Pancreas (tissue), 10 donors: ENCODE measurements around the gene PHACTR2. TPM values are rescaled to one million over a fixed set of nuclear protein-coding genes. Genes with fewer than 3 reads are reported as not detected.
"Not testable (repeated sequence)": the region's sequence is repeated elsewhere in the genome, so short reads cannot be mapped to it uniquely, and the experiment has no call there.

ENCODE experiments used
- ATAC-seq, 4 donors: fragments of 200-7000 bp; cut with Tn5 transposase; one replicate each; pipeline versions ENCODE4 v1.8.0 to v1.9.1; 2020; ENCODE audit warnings: mild to moderate bottlenecking in 4 of 4, moderate library complexity in 4 of 4
- DNase-seq, 6 donors: peaks; one replicate each; pipeline ENCODE4 v3.0.0-alpha.2; 2020
- FAIRE-seq: peaks from 2 replicates; lab custom pipeline; 2012; peaks lifted over from hg19 to GRCh38; lab: Jason Lieb, UNC
- H3K27ac ChIP-seq, 4 donors: fragments of 200-600 bp; sonication (generic); 1 replicate in 3 of 4; 2 replicates in 1 of 4; pipeline versions ENCODE4 v1.5.0 to v1.8.0; 2020
- H3K27me3 ChIP-seq, 4 donors: fragments of 200-600 bp; one replicate each; pipeline ENCODE4 v1.8.0; 2021
- H3K36me3 ChIP-seq, 3 donors: fragments of 200-600 bp; sonication (generic) in 1 of 3; one replicate each; pipeline versions ENCODE4 v1.5.0 to v1.8.0; 2020 to 2021
- H3K4me1 ChIP-seq, 3 donors: fragments of 200-600 bp; one replicate each; pipeline ENCODE4 v1.8.0; 2021
- H3K4me3 ChIP-seq, 4 donors: fragments of 200-600 bp; sonication (generic) in 2 of 4; one replicate each; pipeline versions ENCODE4 v1.5.0 to v1.8.0; 2020 to 2021
- H3K9me3 ChIP-seq, 4 donors: fragments of 200-600 bp; one replicate each; pipeline ENCODE4 v1.8.0; 2021
- CTCF ChIP-seq, 4 donors: fragments of 200-600 bp; sonication (generic) in 3 of 4; IDR thresholded peaks; one replicate each; pipeline versions ENCODE4 v1.5.0 to v1.8.0; 2021; ENCODE audit warnings: antibody characterized with exemption in 4 of 4
- WGBS, 2 donors: extraction: QIAGEN DNeasy Blood & Tissue Kit; methylation state at CpG; one replicate each; pipeline ENCODE4 v1.1.7; 2013; 5-methylcytosine and 5-hydroxymethylcytosine counted together
- intact Hi-C, 3 donors: fragments of 100-400 bp; cut with DNase I; formaldehyde crosslinking; loops; one replicate each; pipeline versions ENCODE4 v1.11.1 to v1.14.2; 2022
- polyA plus RNA-seq, 2 donors: library from polyadenylated mRNA; stranded (reverse); fragments of 200-250 nt; gene quantifications; one replicate each; pipeline ENCODE4 v1.2.3, GENCODE V29; 2013
- total RNA-seq, 6 donors: library from RNA; stranded (reverse); fragmentation: NEBNext Ultra II Directional in 4 of 6; extraction: Animal tissue kit (Norgen Biotek cat#: 25700) in 4 of 6; gene quantifications; one replicate each; pipeline versions ENCODE4 v1.2.1 to v1.2.4, GENCODE V29; 2021 to 2023
- donor health status: healthy with polysubstance abuse.
- donor health status: DM: no; HTN: no; CAD: no; lungs with moderate emphysema.
- donor health status: DM: no; HTN: no; CAD: no.
- donor health status: control.
- donor health status: control.
- donor health status: Bipolar disorder and iron deficiency.
- donor health status: DM: yes; HTN: yes; CAD: no.
- donor health status: DM: no; HTN: no; CAD: no.
- donor health status: DM: no; HTN: no; CAD: no.
- donor health status: DM: yes; HTN: yes; CAD: no.

PHACTR2 gene
- total and polyA plus RNA-seq, 8 donors = 2.7 to 19.0 (median 8.9) TPM

- Histone ChIP-seq H3K4me3 (no peak overlapping the region), H3K4me1 (no peaks in the 10 kb centered on the region), H3K27ac (no peak overlapping the region), H3K9me3 (no peaks in the 10 kb centered on the region), H3K36me3 (no peaks in the 10 kb centered on the region), H3K27me3 (no peaks in the 10 kb centered on the region)
- ATAC-seq (no peak), DNase-seq (no peak), FAIRE-seq (peak; percentile 43)
- intact Hi-C loops = no loop called here
- TF ChIP-seq CTCF (IDR thresholded peaks at IDR 0.05) = no peak
Measured at GRCh38 chr6:143664171-143664570, 13.6 kb upstream of the PHACTR2 start.

- 85 to 89% methylated on average over 1 of the region's 1 CpG for WGBS, 2 donors
- H3K27me3 ChIP-seq, intact Hi-C loops, H3K27ac ChIP-seq, FAIRE-seq, ATAC-seq, DNase-seq, H3K4me1 ChIP-seq, H3K9me3 ChIP-seq, H3K36me3 ChIP-seq, H3K4me3 ChIP-seq: not testable (repeated sequence)
Measured at GRCh38 chr6:143666007-143666406, 11.8 kb upstream of the PHACTR2 start.

- H3K4me3 ChIP-seq, H3K9me3 ChIP-seq, ATAC-seq, DNase-seq, H3K36me3 ChIP-seq, H3K27ac ChIP-seq, FAIRE-seq, H3K4me1 ChIP-seq, intact Hi-C loops, H3K27me3 ChIP-seq: not testable (repeated sequence)
- WGBS, 2 donors = 45 to 51% methylated on average over 1 of the region's 1 CpG
Measured at GRCh38 chr6:143669483-143669882, 8.3 kb upstream of the PHACTR2 start.

- intact Hi-C loops = no loop called here
- Histone ChIP-seq H3K4me3 (no peak overlapping the region), H3K4me1 (peaks cover 0 to 4% (median 3%) of the 10 kb centered on the region in 3 donors), H3K27ac (peak overlapping the region in 2 of 4 donors; percentile 24 to 36), H3K9me3 (no peaks in the 10 kb centered on the region), H3K36me3 (no peaks in the 10 kb centered on the region), H3K27me3 (no peaks in the 10 kb centered on the region)
- WGBS, 2 donors = 44 to 58% methylated on average over 4 of the region's 4 CpGs
- no peak for TF ChIP-seq CTCF (IDR thresholded peaks at IDR 0.05)
- FAIRE-seq = no peak
- no peak for DNase-seq
- ATAC-seq = peak in 2 of 4 donors; percentile 28 to 34
Measured at GRCh38 chr6:143673669-143674068, 4.1 kb upstream of the PHACTR2 start.

GRCh38 chr6:143674483-143675381 lies 3.0 kb upstream of the PHACTR2 start:
- Histone ChIP-seq H3K27me3 (no peaks in the 10 kb centered on the region), H3K27ac (peak overlapping the region in 2 of 4 donors; percentile 31 to 36), H3K4me1 (peaks cover 0 to 13% (median 3%) of the 10 kb centered on the region in 3 donors), H3K4me3 (no peak overlapping the region), H3K9me3 (no peaks in the 10 kb centered on the region), H3K36me3 (no peaks in the 10 kb centered on the region)
- FAIRE-seq (no peak), DNase-seq (no peak), ATAC-seq (no peak)
- intact Hi-C loops = no loop called here
- no peak for TF ChIP-seq CTCF (IDR thresholded peaks at IDR 0.05)
- 69 to 75% methylated on average over 3 of the region's 3 CpGs for WGBS, 2 donors

- H3K36me3 ChIP-seq = no peaks in the 10 kb centered on the region
- H3K9me3 ChIP-seq = no peaks in the 10 kb centered on the region
- no peak for FAIRE-seq
- H3K27ac ChIP-seq = peak overlapping the region in 2 of 4 donors; percentile 14 to 31
- H3K27me3 ChIP-seq = no peaks in the 10 kb centered on the region
- peaks cover 0 to 17% (median 3%) of the 10 kb centered on the region in 3 donors for H3K4me1 ChIP-seq
- no peak for ATAC-seq
- no peak for DNase-seq
- no peak for TF ChIP-seq CTCF (IDR thresholded peaks at IDR 0.05)
- no peak overlapping the region for H3K4me3 ChIP-seq
- intact Hi-C loops = no loop called here
Measured at GRCh38 chr6:143675382-143675900, 2.3 kb upstream of the PHACTR2 start.
